SHP77 treated with DMSO at 0.1 percent for 48 hours (cell line): ENCODE data around the gene NXPH4.

ENCODE experiments used
- DNase-seq: peaks from one replicate; lab custom pipeline; 2025; lab: John Stamatoyannopoulos, UW

Gene NXPH4

GRCh38 chr12:57219205-57219992, 2.8 kb downstream of the NXPH4 start:
- no peak for DNase-seq

- DNase-seq, result no peak
Measured at GRCh38 chr12:57219993-57220754, 3.6 kb downstream of the NXPH4 start.

- no peak for DNase-seq
Measured at GRCh38 chr12:57220770-57221168, 4.2 kb downstream of the NXPH4 start.

GRCh38 chr12:57221169-57221917, 4.7 kb downstream of the NXPH4 start:
- no peak for DNase-seq

- no peak for DNase-seq
Measured at GRCh38 chr12:57222286-57223190, 5.9 kb downstream of the NXPH4 start.

- no peak for DNase-seq
Measured at GRCh38 chr12:57223191-57224165, 6.9 kb downstream of the NXPH4 start.

- no peak for DNase-seq
Measured at GRCh38 chr12:57224278-57224972, 7.8 kb downstream of the NXPH4 start.

- DNase-seq, result no peak
Measured at GRCh38 chr12:57224973-57225679, 8.5 kb downstream of the NXPH4 start.

- DNase-seq, result no peak
Measured at GRCh38 chr12:57225680-57226210, 9.2 kb downstream of the NXPH4 start.

GRCh38 chr12:57226588-57227314, 10.2 kb downstream of the NXPH4 start:
- no peak for DNase-seq

- DNase-seq, result no peak
Measured at GRCh38 chr12:57227315-57228115, 10.9 kb downstream of the NXPH4 start.

GRCh38 chr12:57229046-57229633, 12.5 kb downstream of the NXPH4 start:
- peak; percentile 9 for DNase-seq

GRCh38 chr12:57229634-57230380, 13.2 kb downstream of the NXPH4 start, which contains the start of gene SHMT2:
Gene SHMT2, plus strand, starts transcription at chr12:57229711. Its CDS starts 68 bp downstream, at chr12:57229779.
- peak; percentile 93 for DNase-seq

GRCh38 chr12:57230381-57231155, 14.0 kb downstream of the NXPH4 start:
- DNase-seq, result no peak
